ENCODE data around the gene EPHB1.
A peak's percentile ranks its signal among the peaks of the same experiment; 100 is the strongest.

Gene EPHB1

DNA sequence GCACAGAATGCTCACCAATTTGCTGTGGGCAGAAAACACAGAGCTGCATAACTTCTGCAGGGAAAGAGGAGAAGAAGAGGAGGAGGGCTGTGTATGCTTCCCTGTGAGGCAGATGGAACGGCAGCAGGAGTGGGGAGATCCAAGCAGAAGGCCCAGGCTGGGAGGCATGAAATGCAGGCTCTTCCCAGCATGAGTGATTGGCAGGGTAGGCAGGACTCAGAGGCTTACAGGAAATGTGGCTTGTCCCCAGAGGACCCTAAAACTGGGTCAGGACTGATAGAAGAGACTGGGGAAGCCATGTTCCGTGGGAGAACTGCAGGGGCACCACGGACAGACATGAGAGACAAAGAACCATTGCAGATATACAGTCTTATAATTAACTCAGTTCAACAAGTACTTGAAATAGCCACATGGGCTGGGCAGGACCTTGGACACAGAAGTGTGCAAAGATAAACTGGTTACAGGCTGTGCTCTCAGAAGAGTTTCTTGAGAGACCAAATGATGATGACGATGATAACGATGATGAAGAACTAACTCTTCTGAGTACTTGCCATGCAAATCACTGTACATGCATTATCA is 286.9 kb downstream of the EPHB1 start:
- Histone ChIP-seq H3K27me3 (ENCODE audit: control insufficient read depth in 3 of 3, insufficient read depth in 3 of 3, low read depth in 1 of 3, low read length in 3 of 3) (peaks cover 0 to 1% (median 0%) of the 10 kb centered on the region in 3 experiments), H2BK120ac (ENCODE audit: low read depth, low read length) (no peak overlapping the region), H2AFZ (ENCODE audit: low read length) (no peak overlapping the region), H3K79me1 (ENCODE audit: low read depth, low read length) (no peaks in the 10 kb centered on the region), H2BK15ac (ENCODE audit: low read length) (no peak overlapping the region), H4K8ac (ENCODE audit: low read depth, low read length) (no peak overlapping the region), H2AK5ac (ENCODE audit: low read depth, low read length) (no peak overlapping the region), H4K91ac (ENCODE audit: low read depth, low read length, poor library complexity) (no peak overlapping the region), H3K18ac (ENCODE audit: low read length) (no peak overlapping the region), H3K4me2 (ENCODE audit: insufficient read depth, low read length, poor library complexity, severe bottlenecking) (no peak overlapping the region), H2BK12ac (ENCODE audit: low read length) (no peak overlapping the region), H3K4me1 (ENCODE audit: control insufficient read depth in 2 of 2, insufficient read depth in 1 of 2, low read depth in 1 of 2, low read length in 2 of 2) (no peaks in the 10 kb centered on the region), H3K36me3 (replicated peaks in 1 of 2; ENCODE audit: control insufficient read depth in 2 of 2, insufficient read depth in 2 of 2, low read length in 2 of 2) (no peaks in the 10 kb centered on the region), H3K23ac (ENCODE audit: low read depth, low read length, poor library complexity) (no peak overlapping the region), H3K27ac (replicated peaks; ENCODE audit: low read length) (no peak overlapping the region), H3K9ac (ENCODE audit: low read depth, low read length, poor library complexity) (no peak overlapping the region), H3K4me3 (ENCODE audit: low read length in 2 of 2) (no peak overlapping the region), H2BK5ac (ENCODE audit: low read length) (no peak overlapping the region), H3K4ac (ENCODE audit: low read length) (no peak overlapping the region), H3K14ac (ENCODE audit: low read length) (no peak overlapping the region), H3K9me3 (replicated peaks in 1 of 2; ENCODE audit: control insufficient read depth in 2 of 2, insufficient read depth in 1 of 2, low read depth in 1 of 2, low read length in 2 of 2) (no peaks in the 10 kb centered on the region)
- no peak for DNase-seq (ENCODE audit: low spot score)
- WGBS, 2 donors (ENCODE audit: extremely low coverage in 2 of 2, insufficient read length in 2 of 2, insufficient replicate concordance in 1 of 2): no CpG with 5 or more reads among the region's 5 CpGs

DNA sequence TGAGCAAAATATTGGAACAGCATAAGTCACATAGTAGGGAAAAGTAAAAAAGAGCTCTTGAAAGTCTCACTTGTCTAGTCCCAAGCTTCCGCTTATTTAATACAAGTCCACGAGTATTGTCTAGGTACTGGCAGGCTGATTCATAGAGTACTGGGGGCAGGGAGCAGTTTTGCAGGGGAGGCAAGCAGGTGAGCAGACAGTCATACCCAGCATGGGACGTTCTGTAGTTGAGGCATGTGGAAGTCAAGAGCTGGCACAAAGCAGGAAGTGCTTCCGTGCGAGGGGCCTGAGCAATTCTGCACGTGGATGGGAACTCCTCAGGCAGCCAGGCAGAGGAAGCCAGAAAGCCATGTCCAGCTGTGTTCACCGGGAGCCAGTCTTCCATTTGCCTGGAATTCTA is 287.6 kb downstream of the EPHB1 start:
- Histone ChIP-seq H2BK12ac (ENCODE audit: low read length) (no peak overlapping the region), H2AFZ (ENCODE audit: low read length) (no peak overlapping the region), H3K4me3 (ENCODE audit: low read length in 2 of 2) (no peak overlapping the region), H2BK15ac (ENCODE audit: low read length) (no peak overlapping the region), H3K14ac (ENCODE audit: low read length) (peak overlapping the region; percentile 25), H2BK120ac (ENCODE audit: low read depth, low read length) (no peak overlapping the region), H2AK5ac (ENCODE audit: low read depth, low read length) (no peak overlapping the region), H3K4me1 (ENCODE audit: control insufficient read depth in 2 of 2, insufficient read depth in 1 of 2, low read depth in 1 of 2, low read length in 2 of 2) (no peaks in the 10 kb centered on the region), H3K79me1 (ENCODE audit: low read depth, low read length) (no peaks in the 10 kb centered on the region), H3K4ac (ENCODE audit: low read length) (no peak overlapping the region), H3K9me3 (replicated peaks in 1 of 2; ENCODE audit: control insufficient read depth in 2 of 2, insufficient read depth in 1 of 2, low read depth in 1 of 2, low read length in 2 of 2) (no peaks in the 10 kb centered on the region), H3K18ac (ENCODE audit: low read length) (peak overlapping the region; percentile 33), H3K23ac (ENCODE audit: low read depth, low read length, poor library complexity) (no peak overlapping the region), H2BK5ac (ENCODE audit: low read length) (no peak overlapping the region), H4K8ac (ENCODE audit: low read depth, low read length) (no peak overlapping the region), H4K91ac (ENCODE audit: low read depth, low read length, poor library complexity) (no peak overlapping the region), H3K36me3 (replicated peaks in 1 of 2; ENCODE audit: control insufficient read depth in 2 of 2, insufficient read depth in 2 of 2, low read length in 2 of 2) (no peaks in the 10 kb centered on the region), H3K27me3 (ENCODE audit: control insufficient read depth in 3 of 3, insufficient read depth in 3 of 3, low read depth in 1 of 3, low read length in 3 of 3) (no peaks in the 10 kb centered on the region), H3K4me2 (ENCODE audit: insufficient read depth, low read length, poor library complexity, severe bottlenecking) (no peak overlapping the region), H3K9ac (ENCODE audit: low read depth, low read length, poor library complexity) (peak overlapping the region; percentile 55), H3K27ac (replicated peaks; ENCODE audit: low read length) (no peak overlapping the region)
- WGBS, 2 donors (ENCODE audit: extremely low coverage in 2 of 2, insufficient read length in 2 of 2, insufficient replicate concordance in 1 of 2): no CpG with 5 or more reads among the region's 7 CpGs
- DNase-seq (ENCODE audit: low spot score): no peak

DNA sequence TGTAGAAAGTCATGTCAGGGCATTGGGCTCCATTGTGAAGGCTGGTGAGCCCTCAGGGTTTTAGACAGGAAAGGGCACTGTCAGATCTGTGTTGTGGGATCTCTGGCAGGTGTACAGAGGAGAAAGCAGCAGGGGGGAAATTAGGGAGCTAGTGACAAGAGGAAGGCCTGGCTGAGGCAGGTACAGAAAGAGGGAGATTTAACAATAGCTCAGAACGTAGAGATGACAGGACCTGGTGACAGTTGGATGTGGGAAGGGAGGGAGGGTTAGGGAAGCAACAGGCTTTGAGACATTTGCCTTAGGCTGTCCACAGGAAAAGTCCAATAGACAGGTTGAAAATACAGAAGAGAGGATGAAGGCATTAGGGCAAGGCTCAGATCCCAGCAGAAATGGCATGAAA is 288.1 kb downstream of the EPHB1 start:
- H3K4ac ChIP-seq (ENCODE audit: low read length): no peak overlapping the region
- no peak overlapping the region for H3K4me2 ChIP-seq (ENCODE audit: insufficient read depth, low read length, poor library complexity, severe bottlenecking)
- no peak overlapping the region for H2AFZ ChIP-seq (ENCODE audit: low read length)
- no peaks in the 10 kb centered on the region for H3K9me3 ChIP-seq (replicated peaks in 1 of 2; ENCODE audit: control insufficient read depth in 2 of 2, insufficient read depth in 1 of 2, low read depth in 1 of 2, low read length in 2 of 2)
- H3K9ac ChIP-seq (ENCODE audit: low read depth, low read length, poor library complexity): no peak overlapping the region
- H3K36me3 ChIP-seq (replicated peaks in 1 of 2; ENCODE audit: control insufficient read depth in 2 of 2, insufficient read depth in 2 of 2, low read length in 2 of 2): no peaks in the 10 kb centered on the region
- H2BK5ac ChIP-seq (ENCODE audit: low read length): no peak overlapping the region
- no peak overlapping the region for H3K23ac ChIP-seq (ENCODE audit: low read depth, low read length, poor library complexity)
- H2BK12ac ChIP-seq (ENCODE audit: low read length): no peak overlapping the region
- no peak overlapping the region for H2BK120ac ChIP-seq (ENCODE audit: low read depth, low read length)
- no peak overlapping the region for H3K18ac ChIP-seq (ENCODE audit: low read length)
- H3K4me3 ChIP-seq (ENCODE audit: low read length in 2 of 2): no peak overlapping the region
- H4K8ac ChIP-seq (ENCODE audit: low read depth, low read length): no peak overlapping the region
- no peaks in the 10 kb centered on the region for H3K79me1 ChIP-seq (ENCODE audit: low read depth, low read length)
- no peaks in the 10 kb centered on the region for H3K27me3 ChIP-seq (ENCODE audit: control insufficient read depth in 3 of 3, insufficient read depth in 3 of 3, low read depth in 1 of 3, low read length in 3 of 3)
- H3K27ac ChIP-seq (replicated peaks; ENCODE audit: low read length): no peak overlapping the region
- H4K91ac ChIP-seq (ENCODE audit: low read depth, low read length, poor library complexity): no peak overlapping the region
- no peak for DNase-seq (ENCODE audit: low spot score)
- H2AK5ac ChIP-seq (ENCODE audit: low read depth, low read length): no peak overlapping the region
- no peak overlapping the region for H3K14ac ChIP-seq (ENCODE audit: low read length)
- H2BK15ac ChIP-seq (ENCODE audit: low read length): no peak overlapping the region
- no CpG with 5 or more reads among the region's 1 CpG for WGBS, 2 donors (ENCODE audit: extremely low coverage in 2 of 2, insufficient read length in 2 of 2, insufficient replicate concordance in 1 of 2)
- H3K4me1 ChIP-seq (ENCODE audit: control insufficient read depth in 2 of 2, insufficient read depth in 1 of 2, low read depth in 1 of 2, low read length in 2 of 2): no peaks in the 10 kb centered on the region

GRCh38 chr3:135083756-135084155 is 288.7 kb downstream of the EPHB1 start:
- H3K36me3 ChIP-seq (replicated peaks in 1 of 2; ENCODE audit: control insufficient read depth in 2 of 2, insufficient read depth in 2 of 2, low read length in 2 of 2): no peaks in the 10 kb centered on the region
- no peak overlapping the region for H3K23ac ChIP-seq (ENCODE audit: low read depth, low read length, poor library complexity)
- H3K27me3 ChIP-seq (ENCODE audit: control insufficient read depth in 3 of 3, insufficient read depth in 3 of 3, low read depth in 1 of 3, low read length in 3 of 3): no peaks in the 10 kb centered on the region
- H4K8ac ChIP-seq (ENCODE audit: low read depth, low read length): no peak overlapping the region
- no peak overlapping the region for H3K4ac ChIP-seq (ENCODE audit: low read length)
- H3K27ac ChIP-seq (replicated peaks; ENCODE audit: low read length): no peak overlapping the region
- H3K79me1 ChIP-seq (ENCODE audit: low read depth, low read length): no peaks in the 10 kb centered on the region
- H3K9ac ChIP-seq (ENCODE audit: low read depth, low read length, poor library complexity): no peak overlapping the region
- no peak overlapping the region for H3K18ac ChIP-seq (ENCODE audit: low read length)
- H3K9me3 ChIP-seq (replicated peaks in 1 of 2; ENCODE audit: control insufficient read depth in 2 of 2, insufficient read depth in 1 of 2, low read depth in 1 of 2, low read length in 2 of 2): no peaks in the 10 kb centered on the region
- H3K4me3 ChIP-seq (ENCODE audit: low read length in 2 of 2): no peak overlapping the region
- H4K91ac ChIP-seq (ENCODE audit: low read depth, low read length, poor library complexity): no peak overlapping the region
- H2BK120ac ChIP-seq (ENCODE audit: low read depth, low read length): no peak overlapping the region
- H3K14ac ChIP-seq (ENCODE audit: low read length): no peak overlapping the region
- no peak overlapping the region for H2BK12ac ChIP-seq (ENCODE audit: low read length)
- H3K4me1 ChIP-seq (ENCODE audit: control insufficient read depth in 2 of 2, insufficient read depth in 1 of 2, low read depth in 1 of 2, low read length in 2 of 2): no peaks in the 10 kb centered on the region
- H2AFZ ChIP-seq (ENCODE audit: low read length): no peak overlapping the region
- WGBS, 2 donors (ENCODE audit: extremely low coverage in 2 of 2, insufficient read length in 2 of 2, insufficient replicate concordance in 1 of 2): no CpG with 5 or more reads among the region's 1 CpG
- no peak overlapping the region for H2AK5ac ChIP-seq (ENCODE audit: low read depth, low read length)
- no peak overlapping the region for H3K4me2 ChIP-seq (ENCODE audit: insufficient read depth, low read length, poor library complexity, severe bottlenecking)
- no peak for DNase-seq (ENCODE audit: low spot score)
- no peak overlapping the region for H2BK5ac ChIP-seq (ENCODE audit: low read length)
- no peak overlapping the region for H2BK15ac ChIP-seq (ENCODE audit: low read length)
